M059J (cell line): ENCODE measurements around the gene ZNF79. TPM values are rescaled to one million over a fixed set of nuclear protein-coding genes. Genes with fewer than 3 reads are reported as not detected.

Source experiments
- DNase-seq: peaks from one replicate; pipeline ENCODE4 v3.0.0-alpha.2; 2012; ENCODE audit warnings: low read depth
- total RNA-seq: library from RNA; depleted of rRNA; stranded (reverse); fragments of >200 nt; shearing (Covaris generic); gene quantifications from 2 replicates; pipeline ENCODE4 v1.2.3, GENCODE V29; 2014

ZNF79 gene
- total RNA-seq, 1 experiment from 2014 or later: 9.4 TPM

- no peak for DNase-seq
These were observed 2.6 kb downstream of the ZNF79 start for GRCh38 chr9:127426756-127427155.

DNA sequence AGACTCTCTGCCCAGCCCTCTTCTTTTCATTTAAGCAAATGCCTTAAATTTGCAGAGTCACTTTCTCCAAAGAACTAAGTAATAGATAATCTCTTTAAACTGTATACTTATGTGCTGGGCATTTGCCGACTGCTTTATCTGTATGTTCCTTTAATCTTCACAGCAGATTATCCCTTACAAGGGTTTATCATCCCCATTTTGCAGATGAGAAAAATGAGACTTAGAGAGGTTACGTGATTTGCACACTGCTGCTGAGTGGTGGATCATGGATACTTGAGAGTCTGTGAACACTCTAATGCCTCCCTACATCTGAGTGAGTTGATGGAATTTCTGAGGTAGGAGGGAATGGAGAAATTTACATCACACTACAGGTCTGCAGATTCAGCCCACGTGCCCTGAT lies 4.2 kb downstream of the ZNF79 start:
- DNase-seq: no peak

DNA sequence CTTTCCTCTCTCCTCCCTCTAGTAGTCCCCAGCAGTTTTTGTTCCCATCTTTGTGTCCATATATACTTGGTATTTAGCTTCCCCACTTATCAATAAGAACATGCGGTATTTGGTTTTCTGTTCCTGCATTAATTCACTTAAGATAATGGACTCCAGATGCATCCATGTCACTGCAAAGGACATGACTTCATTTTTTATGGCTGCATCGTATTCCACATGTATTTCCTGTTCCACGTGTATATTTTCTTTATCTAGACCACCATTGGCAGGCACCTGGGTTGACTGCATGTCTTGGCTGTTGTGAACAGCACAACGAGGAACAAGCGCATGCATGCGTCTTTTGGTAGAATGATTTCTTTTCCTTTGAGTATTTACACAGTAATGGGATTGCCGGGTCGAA lies 6.2 kb downstream of the ZNF79 start:
- no peak for DNase-seq

DNA sequence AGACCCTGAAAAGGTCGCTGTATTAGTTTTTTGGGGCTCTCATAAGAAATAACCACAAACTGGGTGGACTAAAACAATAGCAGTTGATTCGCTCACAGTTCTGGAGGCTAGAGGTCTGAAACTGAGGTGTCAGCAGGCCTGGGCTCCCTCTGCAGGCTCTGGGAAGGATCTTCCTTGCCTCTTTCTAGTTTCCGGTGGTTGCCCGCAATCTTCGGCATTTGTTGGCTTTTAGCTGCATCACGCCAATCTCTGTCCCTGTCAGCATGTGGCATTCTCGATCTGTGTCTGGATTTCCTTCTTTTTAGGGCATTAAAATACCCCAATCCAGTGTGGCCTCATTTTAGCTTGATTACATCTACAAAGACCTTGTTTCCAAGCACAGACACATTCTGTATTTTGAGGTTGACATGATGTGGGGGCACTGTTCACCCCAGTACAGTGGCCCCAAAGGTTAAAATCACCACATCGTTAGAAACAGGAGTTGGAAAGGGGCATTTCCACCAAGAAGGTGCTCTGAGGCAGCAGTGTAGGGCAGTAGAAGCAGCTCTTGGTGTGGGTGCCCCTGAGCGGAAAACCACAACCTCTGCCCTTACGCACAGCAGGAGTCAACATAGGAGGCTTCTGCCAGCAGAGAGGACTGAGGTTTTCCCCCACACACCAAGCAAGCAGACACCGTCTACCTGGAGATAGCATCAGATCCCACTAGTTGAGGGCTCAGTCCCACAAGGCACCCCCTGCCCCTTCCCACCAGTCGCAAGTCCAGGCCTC lies 13.5 kb downstream of the ZNF79 start:
- no peak for DNase-seq

DNA sequence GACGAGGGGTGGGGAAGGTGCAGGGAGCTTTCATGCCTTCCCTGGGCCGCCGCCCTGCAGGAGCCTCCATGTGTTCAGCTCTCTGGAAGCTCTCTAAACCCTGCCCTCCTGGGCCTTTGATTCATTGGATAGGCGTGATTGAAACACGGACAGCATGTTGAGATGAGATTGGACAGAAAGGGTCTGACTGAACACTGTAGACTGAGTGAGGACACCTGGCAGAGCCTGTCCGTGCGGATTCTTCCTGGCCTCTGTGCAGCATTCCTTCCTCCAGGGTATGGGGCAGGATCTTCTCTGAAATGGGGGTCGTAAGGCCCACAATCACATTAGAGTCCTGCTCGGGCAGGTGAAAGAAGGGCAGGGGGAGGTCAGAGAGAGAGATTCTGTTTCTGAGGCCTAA lies 14.2 kb downstream of the ZNF79 start:
- DNase-seq: no peak

DNA sequence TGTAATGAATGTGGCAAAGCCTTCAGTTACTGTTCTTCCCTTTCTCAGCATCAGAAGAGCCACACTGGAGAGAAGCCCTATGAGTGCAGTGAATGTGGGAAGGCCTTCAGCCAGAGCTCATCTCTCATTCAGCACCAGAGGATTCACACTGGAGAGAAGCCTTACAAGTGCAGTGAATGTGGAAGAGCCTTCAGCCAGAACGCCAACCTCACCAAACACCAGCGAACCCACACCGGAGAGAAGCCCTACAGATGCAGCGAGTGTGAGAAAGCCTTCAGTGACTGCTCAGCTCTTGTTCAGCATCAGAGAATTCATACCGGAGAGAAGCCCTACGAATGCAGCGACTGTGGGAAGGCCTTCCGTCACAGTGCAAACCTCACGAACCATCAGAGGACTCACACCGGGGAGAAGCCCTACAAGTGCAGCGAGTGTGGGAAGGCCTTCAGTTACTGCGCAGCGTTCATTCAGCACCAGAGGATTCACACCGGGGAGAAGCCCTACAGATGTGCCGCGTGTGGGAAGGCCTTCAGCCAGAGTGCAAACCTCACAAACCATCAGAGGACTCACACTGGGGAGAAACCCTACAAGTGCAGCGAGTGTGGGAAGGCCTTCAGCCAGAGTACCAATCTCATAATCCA lies 20.2 kb downstream of the ZNF79 start:
- DNase-seq: no peak

DNA sequence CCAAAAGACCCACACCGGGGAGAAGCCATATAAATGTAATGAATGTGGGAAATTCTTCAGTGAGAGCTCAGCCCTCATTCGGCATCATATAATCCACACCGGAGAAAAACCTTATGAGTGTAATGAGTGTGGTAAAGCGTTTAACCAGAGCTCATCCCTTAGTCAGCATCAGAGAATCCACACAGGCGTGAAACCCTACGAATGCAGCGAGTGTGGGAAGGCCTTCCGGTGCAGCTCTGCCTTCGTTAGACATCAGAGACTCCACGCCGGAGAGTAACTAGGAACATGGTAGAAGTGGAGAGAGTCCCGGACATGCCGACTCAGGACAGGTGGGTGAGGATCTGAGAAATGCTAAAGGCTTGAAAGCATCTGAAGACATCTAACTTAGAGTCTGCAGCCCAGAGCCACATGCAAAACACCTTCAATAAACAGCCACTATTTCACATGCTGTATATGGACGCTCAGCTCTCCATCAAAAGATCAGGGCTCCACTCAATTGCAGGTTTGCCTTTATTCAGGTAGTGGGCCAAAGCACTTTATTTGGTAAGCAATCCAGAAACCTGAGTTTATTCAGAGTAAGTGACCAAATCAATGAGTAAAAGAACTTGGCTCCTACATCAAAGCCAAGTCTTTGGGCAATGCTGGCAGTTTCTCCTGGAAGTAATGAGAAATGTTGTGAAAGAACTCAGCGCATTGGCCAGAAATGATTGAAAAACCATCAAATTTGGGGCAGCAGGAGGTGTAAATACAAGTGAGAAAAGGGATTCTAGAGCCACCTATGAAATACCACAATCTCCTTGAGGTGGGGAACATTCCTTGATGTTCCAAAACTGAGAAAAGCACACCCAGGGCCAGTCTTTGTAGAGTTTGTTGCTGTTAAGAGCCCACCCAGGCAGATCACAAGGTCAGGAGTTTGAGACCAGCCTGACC lies 21.0 kb downstream of the ZNF79 start:
- DNase-seq: peak; percentile 46

DNA sequence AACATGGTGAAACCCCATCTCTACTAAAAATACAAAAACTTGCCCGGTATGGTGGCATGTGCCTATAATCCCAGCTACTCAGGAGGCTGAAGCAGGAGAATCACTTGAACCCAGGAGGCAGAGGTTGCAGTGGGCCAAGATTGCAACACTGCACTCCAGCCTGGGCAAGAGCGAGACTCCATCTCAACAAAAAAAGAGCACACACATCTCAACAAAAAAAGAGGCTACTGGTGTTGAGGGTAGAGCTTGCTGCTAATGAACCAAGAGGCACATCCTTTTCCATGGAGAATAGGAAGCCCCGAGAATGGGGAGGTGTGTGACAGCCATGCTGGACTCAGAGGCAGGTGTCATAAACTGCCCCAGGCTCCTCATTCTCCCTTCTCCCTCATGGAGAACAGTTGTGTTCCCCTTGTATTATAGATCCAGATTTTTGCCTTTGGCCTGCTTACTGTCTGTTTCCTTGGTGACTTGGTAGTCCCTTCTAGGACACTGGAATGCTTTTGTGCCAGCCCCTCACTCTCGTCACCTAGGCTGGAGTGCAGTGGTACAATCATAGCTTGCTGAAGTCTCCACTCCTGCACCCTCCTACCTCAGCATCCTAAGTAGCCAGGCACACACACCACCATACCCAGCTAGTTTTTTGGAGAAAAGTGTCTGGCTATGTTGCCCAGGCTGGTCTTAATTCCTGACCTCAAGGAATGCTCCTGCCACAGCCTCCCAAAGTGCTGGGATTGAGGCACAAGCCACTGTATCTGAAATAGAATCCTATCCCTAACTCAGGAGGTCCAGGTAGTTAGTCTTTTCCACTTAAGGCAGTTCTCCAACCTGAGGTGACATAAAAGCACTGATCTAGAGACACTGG lies 21.9 kb downstream of the ZNF79 start:
- peak; percentile 38 for DNase-seq

DNA sequence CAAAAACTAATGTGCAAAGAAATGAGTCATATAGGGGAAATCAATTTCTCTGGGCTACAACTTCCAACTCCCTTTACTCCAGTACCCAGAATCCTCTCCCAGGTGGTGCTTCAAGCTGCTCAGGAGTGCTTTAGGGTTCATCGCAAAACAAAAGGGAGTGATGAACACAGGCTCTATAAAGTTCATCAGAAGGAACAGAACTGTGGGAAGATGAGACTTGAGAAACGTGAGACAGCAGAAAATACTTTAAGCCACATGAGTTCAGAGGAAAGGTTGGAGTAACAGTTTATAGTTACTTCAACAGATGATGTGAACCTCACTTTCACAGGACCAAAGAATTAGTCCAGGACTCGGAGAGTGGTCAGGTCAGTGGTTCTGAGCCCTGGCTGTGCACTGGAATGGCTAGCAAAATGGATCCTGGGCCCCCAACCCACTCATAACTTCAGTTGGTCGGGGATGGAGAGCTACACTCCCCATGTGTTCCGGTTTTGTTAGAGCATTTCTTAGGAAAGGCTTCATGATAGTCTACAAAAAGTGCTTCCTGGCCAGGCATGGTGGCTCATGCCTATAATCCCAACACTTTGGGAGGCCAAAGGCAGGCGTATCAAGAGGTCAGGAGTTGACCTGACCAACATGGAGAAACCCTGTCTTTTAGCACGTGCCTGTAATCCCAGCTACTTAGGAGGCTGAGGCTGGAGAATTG lies 22.7 kb downstream of the ZNF79 start:
- DNase-seq: peak; percentile 51

- DNase-seq: peak; percentile 28
These were observed 23.4 kb downstream of the ZNF79 start for GRCh38 chr9:127447416-127448111.

DNA sequence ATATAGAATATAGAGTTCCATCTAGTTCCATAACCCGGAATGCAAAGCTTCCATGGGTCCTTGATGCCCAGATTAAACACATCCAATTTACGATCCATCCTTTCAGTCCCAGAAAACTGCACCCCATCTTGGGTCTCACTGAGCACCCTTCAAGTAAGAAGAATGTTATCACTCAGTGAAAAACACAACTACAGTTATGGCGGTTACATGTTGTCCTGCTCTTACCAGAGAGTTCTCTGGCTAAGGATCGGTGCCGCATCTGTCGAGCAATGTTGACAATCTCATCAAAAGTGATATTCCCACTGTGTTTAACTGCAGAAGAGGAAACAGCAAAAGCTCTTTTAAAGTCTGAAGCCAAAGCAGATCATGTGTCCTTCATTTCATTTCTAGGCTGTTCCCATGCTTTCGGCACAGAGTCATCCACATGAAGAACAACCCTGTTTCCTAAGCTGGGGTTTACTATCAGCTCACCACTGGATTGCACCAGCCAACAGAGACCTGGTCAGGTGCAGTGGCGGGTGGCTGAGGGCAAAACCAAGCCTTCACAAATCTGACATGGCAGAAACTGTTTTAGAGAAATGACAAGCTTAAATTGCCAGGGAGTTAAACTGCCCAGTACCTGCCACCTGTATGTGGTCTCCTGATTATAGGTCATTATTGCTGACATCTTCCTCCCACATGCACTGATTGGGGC lies 24.1 kb downstream of the ZNF79 start:
- DNase-seq: no peak

GRCh38 chr9:127449332-127449966 lies 25.3 kb downstream of the ZNF79 start:
- peak; percentile 35 for DNase-seq

- peak; percentile 14 for DNase-seq
These were observed 26.1 kb downstream of the ZNF79 start for GRCh38 chr9:127450243-127450760.

- DNase-seq: peak; percentile 91
These were observed 26.8 kb downstream of the ZNF79 start, which contains the start of the genes LRSAM1 and RPL12 for GRCh38 chr9:127450830-127451607. Gene LRSAM1, plus strand, starts transcription at chr9:127451510. Its CDS starts 3,018 bp downstream, at chr9:127454528. Gene RPL12, minus strand, starts transcription at chr9:127451406. Its CDS starts 89 bp downstream, at chr9:127451317.

- no peak for DNase-seq
These were observed 27.4 kb downstream of the ZNF79 start for GRCh38 chr9:127451608-127451857.

DNA sequence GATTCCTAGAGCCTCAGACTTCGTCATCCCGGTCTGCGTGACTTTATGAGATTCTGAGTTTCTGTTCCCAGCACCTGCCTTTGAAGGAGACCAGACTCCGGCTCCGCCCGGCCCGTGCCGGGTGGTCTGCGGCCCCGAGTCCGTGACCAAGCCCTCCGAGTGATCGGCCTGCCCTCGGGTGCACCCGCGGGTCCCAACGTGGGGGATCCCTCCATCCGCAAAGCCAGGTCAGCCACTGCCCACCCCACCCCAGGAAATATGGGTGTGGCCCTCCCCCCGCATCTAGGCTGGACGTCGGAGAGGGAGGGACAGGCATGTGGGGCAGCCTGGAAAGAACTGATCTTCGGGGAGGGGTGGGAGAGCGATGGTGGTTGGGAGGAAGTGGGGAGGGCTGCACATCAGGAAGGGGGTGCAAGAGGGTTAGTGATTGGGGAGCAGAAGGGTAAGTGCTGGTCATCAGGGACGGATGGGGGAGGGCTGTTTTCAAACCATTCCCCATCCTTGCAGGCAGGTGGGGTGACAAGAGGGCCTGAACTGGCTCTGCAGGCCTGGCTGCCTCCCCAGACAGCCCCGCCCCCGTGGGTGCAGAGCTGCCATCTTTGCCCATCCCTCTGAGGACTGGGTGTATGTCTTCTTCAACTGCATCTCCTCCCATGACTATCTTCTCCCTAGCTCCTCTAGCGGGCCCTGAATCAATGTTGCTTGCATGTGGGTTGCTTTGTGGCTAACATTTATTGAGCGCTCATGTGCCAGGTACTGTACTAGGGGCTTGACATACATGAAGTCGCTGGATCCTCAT lies 27.9 kb downstream of the ZNF79 start:
- peak; percentile 72 for DNase-seq

- peak; percentile 59 for DNase-seq
These were observed 28.5 kb downstream of the ZNF79 start for GRCh38 chr9:127452691-127453090.
